ENCODE data around the gene TBC1D4. TPM values are rescaled to one million over a fixed set of nuclear protein-coding genes. Genes with fewer than 3 reads are reported as not detected.

The TBC1D4 gene
- total and polyA plus RNA-seq, 2 donors from 2014 or later: 14.7 to 51.8 TPM

- no peak for TF ChIP-seq CTCF (IDR thresholded peaks at IDR 0.05; ENCODE audit: borderline replicate concordance, extremely low read depth, insufficient read depth)
Measured at GRCh38 chr13:75399168-75399878, 82.6 kb downstream of the TBC1D4 start.

GRCh38 chr13:75398072-75398471 is 83.9 kb downstream of the TBC1D4 start:
- no peak for DNase-seq
- Histone ChIP-seq H3K36me3 (ENCODE audit: control insufficient read depth in 2 of 3, insufficient read depth in 3 of 3, low read length in 3 of 3) (no peaks in the 10 kb centered on the region), H3K27ac (ENCODE audit: low read depth in 2 of 2, low read length in 2 of 2) (no peak overlapping the region), H3K9ac (ENCODE audit: low read length in 3 of 3) (no peak overlapping the region), H3K4me1 (ENCODE audit: control insufficient read depth in 2 of 3, insufficient read depth in 2 of 3, low read depth in 1 of 3, low read length in 3 of 3) (peaks cover 0 to 24% (median 8%) of the 10 kb centered on the region in 3 donors), H3K4me3 (ENCODE audit: low read length in 3 of 3) (no peak overlapping the region), H3K27me3 (ENCODE audit: control insufficient read depth, insufficient read depth, low read length) (no peaks in the 10 kb centered on the region), H3K9me3 (ENCODE audit: control insufficient read depth in 2 of 3, insufficient read depth in 1 of 3, low read length in 3 of 3) (peaks cover 0 to 10% (median 0%) of the 10 kb centered on the region in 3 donors)
- no peak for TF ChIP-seq CTCF (IDR thresholded peaks at IDR 0.05; ENCODE audit: borderline replicate concordance, extremely low read depth, insufficient read depth)
- intact Hi-C loops (cut with DNase I): no loop called here
- FAIRE-seq: no peak

More at GRCh38 chr13:75399168-75399878, 82.6 kb downstream of the TBC1D4 start:
- Histone ChIP-seq H3K4me1 (ENCODE audit: control insufficient read depth in 2 of 3, insufficient read depth in 2 of 3, low read depth in 1 of 3, low read length in 3 of 3) (peaks cover 0 to 24% (median 8%) of the 10 kb centered on the region in 3 donors), H3K4me3 (ENCODE audit: low read length in 3 of 3) (no peak overlapping the region), H3K9me3 (ENCODE audit: control insufficient read depth in 2 of 3, insufficient read depth in 1 of 3, low read length in 3 of 3) (peaks cover 0 to 10% (median 0%) of the 10 kb centered on the region in 3 donors), H3K36me3 (ENCODE audit: control insufficient read depth in 2 of 3, insufficient read depth in 3 of 3, low read length in 3 of 3) (no peaks in the 10 kb centered on the region), H3K27ac (ENCODE audit: low read depth in 2 of 2, low read length in 2 of 2) (no peak overlapping the region), H3K9ac (ENCODE audit: low read length in 3 of 3) (no peak overlapping the region), H3K27me3 (ENCODE audit: control insufficient read depth, insufficient read depth, low read length) (no peaks in the 10 kb centered on the region)
- intact Hi-C loops (cut with DNase I): no loop called here
- FAIRE-seq (no peak), DNase-seq (peak in 1 of 5 donors; percentile 58)

- Histone ChIP-seq H3K27me3 (ENCODE audit: control insufficient read depth, insufficient read depth, low read length) (no peaks in the 10 kb centered on the region), H3K27ac (ENCODE audit: low read depth in 2 of 2, low read length in 2 of 2) (peak overlapping the region in 1 of 2 donors; percentile 1), H3K36me3 (ENCODE audit: control insufficient read depth in 2 of 3, insufficient read depth in 3 of 3, low read length in 3 of 3) (no peaks in the 10 kb centered on the region), H3K4me1 (ENCODE audit: control insufficient read depth in 2 of 3, insufficient read depth in 2 of 3, low read depth in 1 of 3, low read length in 3 of 3) (peaks cover 0 to 15% (median 5%) of the 10 kb centered on the region in 3 donors), H3K9me3 (ENCODE audit: control insufficient read depth in 2 of 3, insufficient read depth in 1 of 3, low read length in 3 of 3) (peaks cover 0 to 10% (median 0%) of the 10 kb centered on the region in 3 donors), H3K9ac (ENCODE audit: low read length in 3 of 3) (no peak overlapping the region), H3K4me3 (ENCODE audit: low read length in 3 of 3) (no peak overlapping the region)
- peak; percentile 53 for FAIRE-seq
- intact Hi-C loops (cut with DNase I): no loop called here
- DNase-seq: no peak
- no peak for TF ChIP-seq CTCF (IDR thresholded peaks at IDR 0.05; ENCODE audit: borderline replicate concordance, extremely low read depth, insufficient read depth)
Measured at GRCh38 chr13:75395901-75396300, 86.1 kb downstream of the TBC1D4 start.
